DOHH2 (cell line): Measurements from ENCODE around the gene CCDC34.

ENCODE experiments used
- EZH2phosphoT487 ChIP-seq: fragments of 200-600 bp; sonication (generic); IDR thresholded peaks from 2 replicates; pipeline ENCODE4 v1.6.1; 2017; ENCODE audit warnings: borderline replicate concordance, mild to moderate bottlenecking, antibody characterized with exemption, low read length, moderate library complexity, mixed read lengths
- TF ChIP-seq, protein P1 (sequence below): fragments of 200-600 bp; sonication (generic); IDR thresholded peaks from one replicate; pipeline ENCODE4 v1.5.1; 2014; ENCODE audit warnings: antibody characterized with exemption, mild to moderate bottlenecking, low read depth, low read length; ENCODE audit not compliant: poor library complexity, severe bottlenecking

DNA sequence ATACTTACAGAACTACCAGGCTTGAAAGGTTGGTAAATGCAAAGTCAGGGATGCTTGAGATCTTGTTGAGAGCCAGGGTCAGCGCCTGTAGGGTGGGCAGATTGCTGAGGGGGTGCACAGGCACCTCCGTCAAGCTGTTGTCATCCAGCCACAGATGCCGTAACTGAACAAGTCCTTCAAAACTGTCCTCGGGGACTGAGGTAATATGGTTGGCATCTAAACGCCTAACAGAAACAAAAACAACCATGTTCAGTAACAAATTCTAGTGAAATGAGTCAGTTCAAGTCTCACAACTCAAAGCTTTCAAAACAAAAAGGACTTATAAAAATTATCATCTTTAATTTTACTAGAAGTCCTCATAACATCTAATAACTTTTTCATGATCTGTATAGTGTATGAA lies 22.2 kb upstream of the CCDC34 start:
- TF ChIP-seq, protein P1, sequence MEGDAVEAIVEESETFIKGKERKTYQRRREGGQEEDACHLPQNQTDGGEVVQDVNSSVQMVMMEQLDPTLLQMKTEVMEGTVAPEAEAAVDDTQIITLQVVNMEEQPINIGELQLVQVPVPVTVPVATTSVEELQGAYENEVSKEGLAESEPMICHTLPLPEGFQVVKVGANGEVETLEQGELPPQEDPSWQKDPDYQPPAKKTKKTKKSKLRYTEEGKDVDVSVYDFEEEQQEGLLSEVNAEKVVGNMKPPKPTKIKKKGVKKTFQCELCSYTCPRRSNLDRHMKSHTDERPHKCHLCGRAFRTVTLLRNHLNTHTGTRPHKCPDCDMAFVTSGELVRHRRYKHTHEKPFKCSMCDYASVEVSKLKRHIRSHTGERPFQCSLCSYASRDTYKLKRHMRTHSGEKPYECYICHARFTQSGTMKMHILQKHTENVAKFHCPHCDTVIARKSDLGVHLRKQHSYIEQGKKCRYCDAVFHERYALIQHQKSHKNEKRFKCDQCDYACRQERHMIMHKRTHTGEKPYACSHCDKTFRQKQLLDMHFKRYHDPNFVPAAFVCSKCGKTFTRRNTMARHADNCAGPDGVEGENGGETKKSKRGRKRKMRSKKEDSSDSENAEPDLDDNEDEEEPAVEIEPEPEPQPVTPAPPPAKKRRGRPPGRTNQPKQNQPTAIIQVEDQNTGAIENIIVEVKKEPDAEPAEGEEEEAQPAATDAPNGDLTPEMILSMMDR = no peak
- no peak for TF ChIP-seq EZH2phosphoT487
